ENCODE results near the gene TRMT11.
"Not testable (repeated sequence)": the region's sequence is repeated elsewhere in the genome, so short reads cannot be mapped to it uniquely, and the experiment has no call there.

Gene TRMT11

DNA sequence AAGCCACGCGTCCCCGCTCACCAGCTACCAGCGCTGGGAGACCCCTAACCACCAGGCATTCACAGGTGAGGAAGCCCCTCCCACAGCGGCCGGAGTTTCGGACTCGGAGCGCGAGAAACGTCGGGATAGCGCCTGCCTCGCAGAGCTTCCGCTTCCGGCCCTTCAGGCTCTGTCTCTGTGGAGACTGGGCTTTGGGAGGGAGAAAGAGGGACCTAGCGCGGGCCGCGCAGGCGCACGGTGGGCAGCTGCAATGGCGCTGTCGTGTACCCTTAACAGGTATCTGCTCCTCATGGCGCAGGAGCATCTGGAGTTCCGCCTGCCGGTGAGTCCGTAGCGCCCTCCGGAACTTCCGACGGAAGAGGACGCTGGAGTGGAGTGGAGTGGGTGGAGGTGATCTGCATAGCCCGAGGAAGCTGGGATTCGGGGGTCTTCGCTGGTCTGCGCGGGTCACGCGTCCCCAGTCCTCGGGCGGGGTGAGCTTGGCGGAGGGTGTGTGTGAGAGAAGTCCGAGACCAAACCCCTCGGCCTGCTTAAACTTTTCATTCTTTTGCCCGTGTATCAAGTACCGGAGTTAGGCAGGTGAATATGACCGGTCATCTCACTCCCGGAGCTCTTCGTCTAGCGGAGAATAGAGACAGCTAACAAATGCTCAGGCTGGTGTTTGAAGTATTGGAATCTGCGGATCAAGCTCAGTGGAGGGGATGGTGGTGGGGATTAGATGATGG is at the start of gene TRMT11:
Gene TRMT11 (plus strand): TSS at position 240 of the 725 bp plus-strand sequence. CDS start 11 bp downstream, at position 251.
- DNase-seq = peak; percentile 64

DNA sequence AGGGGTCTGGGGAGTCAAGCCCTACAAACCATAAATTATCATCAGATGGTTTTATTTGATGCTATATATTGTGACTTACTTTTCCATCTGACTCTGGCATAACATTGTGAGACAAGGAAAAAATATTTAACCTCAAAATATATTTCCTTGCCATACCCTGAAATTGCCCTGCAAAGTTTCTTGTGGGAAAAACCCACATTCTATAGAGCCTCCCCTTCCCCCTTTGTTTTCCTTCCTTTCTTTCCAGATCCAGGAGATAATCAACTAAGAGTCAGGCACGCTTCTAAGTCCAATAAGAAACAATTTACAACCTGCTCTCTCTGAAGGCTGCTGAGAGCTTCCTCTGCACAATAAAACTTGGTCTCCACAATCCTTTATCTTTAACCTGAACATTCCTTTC is 47.3 kb upstream of the TRMT11 start:
- DNase-seq = no peak

DNA sequence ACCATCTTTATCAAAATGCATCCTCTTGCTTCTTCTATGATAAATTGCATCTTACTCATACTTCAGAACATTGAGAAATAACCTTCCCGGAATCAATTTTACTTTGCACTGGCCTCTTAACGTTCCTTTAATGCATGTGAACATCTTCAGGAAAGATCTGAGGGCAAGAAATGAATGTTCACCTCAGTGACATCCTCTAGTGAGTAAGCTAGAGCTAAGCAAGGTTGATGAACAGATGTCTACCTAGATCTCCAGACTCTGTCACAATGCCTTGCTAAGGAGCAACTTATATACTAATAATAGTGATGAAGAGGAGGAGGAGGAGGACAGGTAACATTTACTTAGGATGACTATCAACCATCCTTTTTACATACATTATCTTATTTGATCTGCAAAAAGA is 46.5 kb upstream of the TRMT11 start:
- DNase-seq = no peak

DNA sequence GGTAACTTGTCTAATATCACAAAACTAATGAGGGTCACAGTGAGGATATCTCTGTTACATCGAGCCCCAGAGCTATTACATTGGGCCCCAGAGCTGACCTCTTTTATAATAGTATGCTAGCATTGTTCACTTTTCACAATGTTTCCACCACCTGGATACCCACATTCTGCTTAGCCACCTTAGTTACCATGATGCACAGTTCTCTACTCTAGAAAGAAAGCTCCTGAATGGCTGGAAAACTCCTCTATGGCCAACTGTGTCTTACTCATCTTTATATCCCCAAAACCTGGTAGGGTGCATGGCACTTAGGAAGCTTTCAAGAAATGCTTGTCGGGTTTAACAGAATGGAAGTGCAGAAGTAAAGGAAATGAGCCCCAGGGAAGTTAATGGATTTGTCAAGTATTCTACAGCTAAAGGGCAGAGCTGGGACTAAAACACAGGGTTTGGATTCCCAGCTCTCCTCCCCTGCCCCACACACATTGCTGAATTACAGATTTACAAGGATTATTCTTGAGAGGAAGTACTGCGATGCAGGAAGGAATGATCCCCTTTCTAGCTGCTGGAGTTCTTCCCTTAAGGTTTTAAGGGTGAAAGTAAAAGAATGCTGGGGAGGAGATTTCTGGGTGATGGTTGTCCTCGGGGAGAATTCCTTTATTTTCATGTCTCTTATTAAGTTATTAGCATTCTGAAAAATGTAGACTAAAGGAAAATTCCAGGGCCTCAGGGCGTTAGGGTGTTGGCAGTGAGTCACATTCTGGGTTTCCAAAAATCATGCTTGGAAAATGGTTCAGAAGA is 45.9 kb upstream of the TRMT11 start:
- no peak for DNase-seq

DNA sequence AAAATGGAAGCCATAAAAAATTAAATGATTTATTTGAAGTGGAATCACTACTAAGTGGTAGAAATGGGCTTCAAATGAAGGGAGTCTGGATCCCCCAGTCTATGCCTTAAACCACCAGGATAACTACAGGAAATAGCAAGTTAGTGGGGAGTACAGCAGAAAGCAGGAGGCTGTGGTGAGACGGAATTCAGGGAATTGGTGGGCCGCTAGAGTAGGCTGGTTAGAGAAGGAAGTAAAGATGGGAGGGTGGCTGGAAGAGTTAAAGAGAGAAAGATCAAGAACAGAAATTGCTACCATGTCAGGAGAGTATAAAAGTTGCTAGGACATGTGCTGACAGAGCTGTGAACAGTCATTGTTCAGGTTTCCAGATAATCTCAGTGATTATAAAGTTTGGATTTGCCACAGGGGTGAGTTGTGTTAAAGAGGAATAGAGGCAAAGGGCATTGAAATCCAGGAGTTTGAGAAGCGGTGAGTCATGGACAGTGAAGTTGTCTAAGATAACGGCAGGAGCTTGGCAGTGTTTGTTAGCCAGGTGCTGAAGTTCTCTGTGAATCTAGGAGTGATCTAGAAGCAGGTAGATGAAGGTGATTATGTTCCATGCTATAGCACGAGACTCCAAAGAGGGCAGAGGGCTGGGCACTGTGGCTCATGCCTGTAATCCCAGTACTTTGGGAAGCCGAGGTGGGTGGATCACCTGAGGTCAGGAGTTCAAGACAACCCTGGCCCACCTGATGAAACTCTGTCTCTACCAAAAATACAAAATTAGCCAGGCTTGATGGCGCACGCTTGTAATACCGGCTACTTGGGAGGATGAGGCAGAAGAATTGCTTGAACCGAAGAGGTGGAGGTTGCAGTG is 43.4 kb upstream of the TRMT11 start:
- no peak for DNase-seq

DNA sequence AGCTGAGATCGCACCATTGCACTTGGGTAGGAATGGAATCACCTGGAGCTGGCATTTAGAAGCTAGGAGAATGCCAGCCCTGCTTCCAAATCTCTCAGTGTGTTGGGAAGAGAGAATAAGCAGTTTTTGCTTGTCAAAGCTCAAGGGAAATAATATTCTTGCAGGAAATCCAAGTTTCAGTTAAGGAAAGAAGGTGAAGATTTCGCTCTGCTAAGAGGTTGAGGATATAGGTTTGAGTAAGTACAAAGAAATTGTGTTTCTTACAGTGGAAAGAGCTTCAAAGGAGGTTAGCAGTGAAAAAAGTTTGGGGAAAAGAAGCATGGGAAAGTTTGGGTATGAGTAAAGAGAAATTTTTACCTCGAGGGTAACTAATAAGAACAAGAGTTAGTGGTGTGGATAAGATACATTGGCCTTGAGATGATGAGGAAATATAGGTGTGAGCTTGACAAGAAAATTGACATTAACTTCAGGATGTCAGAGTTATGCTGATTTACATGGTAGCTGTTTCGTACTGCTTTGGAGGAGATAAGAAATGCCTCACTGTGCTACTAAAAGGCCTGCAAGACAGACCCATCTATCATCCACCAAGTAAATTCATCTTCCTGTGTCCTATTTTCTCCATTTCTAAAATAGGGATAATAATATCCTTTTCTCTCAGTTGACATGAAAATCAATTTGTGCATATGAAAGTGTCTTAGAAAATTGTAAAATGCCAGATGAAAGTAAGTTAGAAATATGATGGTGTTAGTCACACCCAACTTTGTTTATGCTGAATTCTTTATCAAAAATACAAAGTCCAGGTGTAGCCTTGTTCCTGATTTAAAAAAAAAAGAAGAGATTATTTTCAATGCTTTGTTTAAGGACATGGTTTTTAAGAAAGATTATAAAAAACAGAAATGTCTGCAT is 42.6 kb upstream of the TRMT11 start:
- no peak for DNase-seq

DNA sequence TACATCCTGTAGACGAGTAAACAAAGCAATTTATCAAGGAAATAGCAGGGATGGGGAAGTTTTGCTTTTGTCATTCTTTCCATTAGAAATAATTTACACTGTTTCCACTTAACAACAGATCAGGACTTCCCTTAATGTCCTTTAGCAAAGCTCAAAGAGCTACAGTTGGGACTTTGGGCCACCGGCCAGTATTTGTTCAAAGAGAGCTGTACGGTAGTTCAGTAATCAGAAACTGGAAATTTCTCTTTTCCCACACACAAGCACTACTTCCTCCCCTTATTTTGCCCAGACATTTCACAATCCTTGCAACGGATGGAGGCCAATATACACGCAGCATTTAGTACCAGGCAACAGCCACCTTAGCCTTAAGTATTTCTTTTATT is 41.9 kb upstream of the TRMT11 start:
- DNase-seq = no peak

DNA sequence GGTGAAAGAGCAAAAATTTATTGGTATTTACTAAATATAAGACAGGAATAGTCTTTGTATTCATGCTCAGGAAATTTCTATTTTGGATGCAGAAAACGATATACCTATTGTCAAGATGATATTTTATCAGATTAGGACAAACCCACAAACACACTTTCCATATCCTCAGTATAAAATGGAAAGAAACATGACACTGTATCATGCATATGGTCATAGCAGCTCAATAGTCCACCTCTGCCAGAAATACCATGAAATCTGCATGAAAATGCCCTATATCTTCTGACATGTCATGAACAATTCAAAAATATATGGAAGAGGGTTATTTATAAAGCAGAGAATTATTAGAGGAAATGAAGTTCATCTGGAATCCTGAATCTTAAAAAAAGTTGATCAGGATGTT is 41.4 kb upstream of the TRMT11 start:
- DNase-seq = no peak

DNA sequence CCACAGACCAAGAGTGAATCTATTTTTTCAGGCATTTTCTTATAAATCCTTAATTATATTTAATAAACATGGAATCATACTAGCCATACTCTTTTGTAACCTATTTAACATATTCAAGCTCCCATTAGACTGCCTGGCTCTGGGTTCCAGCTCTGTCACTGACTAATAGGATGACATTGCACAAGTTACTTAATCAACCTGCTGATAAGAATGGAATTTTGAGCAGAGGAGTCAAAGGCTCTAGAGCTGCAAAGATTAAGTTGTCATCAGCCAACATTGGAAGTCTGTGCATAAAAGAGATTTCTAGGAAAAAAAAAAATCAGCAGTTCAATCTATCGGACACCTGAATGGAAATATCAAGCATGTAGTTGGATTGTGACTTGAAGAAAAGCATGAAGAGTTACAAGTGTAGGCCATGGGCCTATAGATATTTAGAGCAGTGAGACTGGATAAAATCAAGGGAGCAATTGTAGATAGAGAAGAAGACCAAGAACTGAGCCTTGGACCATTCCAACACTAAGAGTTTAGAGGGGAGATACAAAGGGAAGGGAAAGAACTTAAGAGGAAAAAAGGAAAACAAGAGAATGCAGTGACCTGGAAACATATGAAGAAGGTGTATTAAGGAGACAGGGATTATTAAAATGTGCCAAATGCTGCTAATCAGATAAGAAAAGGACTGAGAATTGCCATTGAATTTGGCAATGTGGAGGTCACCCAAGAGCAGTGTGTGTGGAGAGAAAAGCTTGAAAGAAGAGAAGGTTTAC is 40.8 kb upstream of the TRMT11 start:
- no peak for DNase-seq

DNA sequence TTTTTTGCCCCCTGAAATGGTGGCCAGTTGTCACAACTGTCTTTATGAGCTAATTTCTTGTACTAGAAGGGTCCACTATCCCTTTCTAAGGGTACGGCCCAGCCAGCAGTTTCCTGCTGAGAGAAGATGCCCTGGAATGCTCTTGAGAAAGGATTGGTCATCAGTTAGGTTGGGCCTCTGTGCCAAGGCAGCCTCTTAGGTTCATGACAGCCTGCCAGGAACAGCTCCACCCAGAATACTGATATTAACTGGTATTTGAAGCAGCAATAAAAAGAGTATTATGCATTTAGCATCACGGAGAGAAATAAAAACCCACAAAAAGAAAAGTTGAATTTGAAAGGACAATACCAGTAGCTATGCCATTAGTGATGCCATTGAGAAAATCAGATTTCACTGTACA is 38.7 kb upstream of the TRMT11 start:
- no peak for DNase-seq

DNA sequence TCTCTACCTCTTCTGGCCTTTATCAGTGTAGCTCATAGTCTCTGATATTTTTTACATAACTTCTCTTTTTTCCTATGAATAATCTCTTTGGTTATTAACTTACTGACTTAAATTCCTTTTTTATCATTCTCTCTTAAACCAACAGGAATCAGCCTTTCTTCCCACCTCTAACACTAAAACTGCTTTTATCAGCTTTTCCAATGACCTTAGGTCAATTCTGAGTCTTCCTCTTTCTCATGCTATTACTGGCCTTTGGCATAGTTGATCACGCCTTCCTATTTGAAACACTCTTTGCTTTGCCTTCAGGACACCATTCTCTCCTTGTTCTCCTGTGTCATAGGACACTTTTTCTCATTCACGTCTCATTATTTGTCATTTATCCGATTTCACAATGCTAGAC is 37.9 kb upstream of the TRMT11 start:
- no peak for DNase-seq

DNA sequence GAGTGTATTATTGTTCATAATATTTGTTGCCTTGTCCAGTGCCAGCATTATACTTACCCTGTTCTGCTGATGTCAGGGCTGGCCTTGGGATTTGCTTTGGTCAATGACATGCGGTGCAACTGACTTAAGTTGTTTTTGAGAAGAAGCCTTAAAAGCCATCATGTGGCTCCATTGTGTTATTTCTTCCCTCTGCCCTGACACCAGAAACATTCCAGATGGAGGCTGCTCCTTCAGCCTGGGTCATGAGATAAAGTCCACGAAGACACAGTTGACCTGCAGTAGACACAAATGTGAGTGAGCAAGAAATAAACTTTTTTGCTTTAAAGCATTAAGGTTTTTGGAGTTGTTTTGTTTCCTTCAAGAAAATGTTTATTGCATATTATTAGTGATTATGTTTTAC is 37.3 kb upstream of the TRMT11 start:
- no peak for DNase-seq

DNA sequence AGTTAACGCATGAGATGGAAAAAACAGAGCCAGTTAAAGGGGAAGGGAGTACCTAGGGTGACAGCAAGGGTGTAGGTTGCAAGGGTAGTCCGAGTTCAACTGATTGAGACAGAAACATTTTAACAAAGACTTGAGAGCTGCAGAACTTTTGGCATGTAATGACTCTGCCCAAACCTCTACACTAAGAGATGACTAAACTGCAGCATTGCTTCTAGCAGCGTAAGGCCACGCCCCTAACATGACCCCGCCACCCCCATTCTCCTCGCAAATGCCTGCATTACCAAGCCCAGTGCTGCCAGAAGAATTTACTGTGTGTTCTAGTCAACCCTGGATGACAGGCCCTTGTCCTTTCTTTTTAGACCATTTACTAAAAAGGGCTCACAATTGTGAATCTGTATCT is 36.0 kb upstream of the TRMT11 start:
- DNase-seq = no peak

DNA sequence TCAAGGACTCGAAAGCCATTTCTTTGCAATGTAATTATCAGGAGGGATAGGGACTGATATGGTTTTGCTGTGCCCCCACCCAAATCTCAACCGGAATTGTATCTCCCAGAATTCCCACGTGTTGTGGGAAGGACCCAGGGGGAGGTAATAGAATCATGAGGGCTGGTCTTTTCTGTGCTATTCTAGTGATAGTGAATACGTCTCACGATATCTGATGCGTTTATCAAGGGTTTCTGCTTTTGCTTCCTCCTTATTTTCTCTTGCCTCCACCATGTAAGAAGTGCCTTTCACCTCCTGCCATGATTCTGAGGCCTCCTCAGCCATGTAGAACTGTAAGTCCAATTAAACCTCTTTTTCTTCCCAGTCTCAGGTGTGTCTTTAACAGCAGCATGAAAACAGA is 35.6 kb upstream of the TRMT11 start:
- DNase-seq = not testable (repeated sequence)

DNA sequence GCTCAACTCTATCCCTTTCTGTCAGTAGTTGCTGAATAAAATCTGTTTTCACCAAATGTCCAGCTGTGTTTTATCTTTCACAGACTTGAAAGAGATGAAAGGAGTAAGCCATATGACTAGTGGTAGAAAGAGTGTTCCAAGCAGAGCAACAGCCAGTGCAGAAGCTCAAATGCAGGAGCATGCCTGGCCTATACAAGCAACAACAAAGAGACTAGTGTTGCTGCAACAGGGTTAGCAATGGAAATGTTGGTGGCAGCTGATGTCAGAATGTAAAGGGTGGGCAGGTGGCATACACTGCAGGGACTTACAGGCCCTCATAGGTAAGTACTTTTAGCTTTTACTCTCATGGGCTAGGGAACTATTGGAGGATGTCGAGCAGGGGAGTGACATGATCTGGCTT is 35.0 kb upstream of the TRMT11 start:
- no peak for DNase-seq

DNA sequence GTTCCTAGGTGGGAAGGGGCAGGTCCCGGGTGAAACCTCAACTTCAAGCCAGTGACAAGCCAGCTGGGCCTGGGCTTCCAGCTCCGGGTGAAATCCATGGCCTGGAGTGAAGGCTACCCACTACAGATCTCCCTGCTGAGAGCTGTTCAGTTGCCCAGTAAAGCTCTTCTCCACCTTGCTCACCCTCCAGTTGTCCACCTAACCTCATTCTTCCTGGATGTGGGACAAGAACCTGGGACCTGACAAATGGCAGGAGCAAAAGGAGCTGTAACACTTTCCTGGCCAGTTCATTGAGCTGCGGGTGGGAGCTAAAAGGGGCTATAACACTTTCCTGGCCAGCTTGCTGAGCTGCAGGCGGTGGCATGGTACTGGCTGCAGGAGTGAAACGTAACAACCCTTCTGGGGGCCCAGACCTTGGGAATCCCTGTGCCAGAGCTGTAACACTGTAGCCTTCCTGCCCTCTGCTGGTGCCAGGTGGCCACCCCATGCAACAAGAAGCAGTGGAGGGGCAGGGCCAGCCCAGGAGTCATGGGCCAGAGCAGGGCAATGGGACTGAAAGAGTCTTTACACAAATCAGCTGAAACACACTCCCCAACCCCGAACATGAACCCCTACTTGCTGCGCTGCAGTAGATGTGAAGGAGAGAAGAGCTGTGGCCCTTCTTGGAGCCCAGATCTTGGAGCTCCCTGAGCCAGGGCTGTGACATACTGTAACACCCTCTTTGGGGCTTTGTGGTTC is 33.4 kb upstream of the TRMT11 start:
- no peak for DNase-seq

DNA sequence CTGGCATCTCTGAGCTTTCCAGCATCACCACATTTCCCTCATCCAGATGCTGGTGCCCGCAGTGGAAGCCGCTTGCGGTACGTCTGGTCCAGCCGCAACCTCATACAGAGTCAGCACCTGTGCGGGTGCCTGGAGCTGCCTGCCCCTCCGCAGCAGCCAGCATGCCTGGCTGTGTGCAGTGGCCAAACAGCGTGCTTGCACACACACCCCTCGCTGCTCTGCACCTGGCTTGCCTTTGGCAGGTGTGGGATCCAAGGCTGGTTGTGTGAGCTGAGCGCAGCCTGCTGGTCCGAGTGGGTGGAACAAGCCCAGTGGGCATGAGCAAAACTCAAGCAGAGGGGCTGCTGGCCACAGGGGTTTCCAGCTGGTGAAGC is 32.9 kb upstream of the TRMT11 start:
- no peak for DNase-seq

DNA sequence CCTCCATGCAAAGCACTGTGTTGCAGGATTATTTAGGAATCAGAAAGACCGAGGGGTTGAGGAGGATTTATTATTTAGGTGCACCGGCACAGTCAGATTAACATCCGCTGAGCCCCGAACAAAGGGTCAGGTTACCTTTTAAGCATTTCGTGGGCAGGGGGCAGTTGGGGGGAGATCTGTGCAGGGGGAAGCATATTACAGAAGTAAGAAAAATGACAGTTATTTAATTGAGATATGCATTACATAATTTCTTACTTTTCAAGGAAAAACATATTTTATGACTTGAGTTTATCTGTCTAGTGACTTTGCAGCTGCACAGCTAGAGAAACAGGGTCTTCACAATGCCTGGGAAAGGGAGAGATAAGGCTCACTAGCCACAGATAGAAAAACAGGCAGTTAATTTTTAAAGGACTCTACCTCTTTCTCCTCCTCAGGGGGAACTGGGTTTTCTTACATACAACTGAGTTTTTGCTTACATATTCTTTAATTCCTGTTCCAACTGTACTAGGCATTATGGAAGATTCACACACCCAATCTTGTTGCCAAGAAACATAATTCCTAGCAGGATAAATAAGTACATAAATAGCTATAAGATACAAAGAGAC is 31.5 kb upstream of the TRMT11 start:
- DNase-seq = no peak

DNA sequence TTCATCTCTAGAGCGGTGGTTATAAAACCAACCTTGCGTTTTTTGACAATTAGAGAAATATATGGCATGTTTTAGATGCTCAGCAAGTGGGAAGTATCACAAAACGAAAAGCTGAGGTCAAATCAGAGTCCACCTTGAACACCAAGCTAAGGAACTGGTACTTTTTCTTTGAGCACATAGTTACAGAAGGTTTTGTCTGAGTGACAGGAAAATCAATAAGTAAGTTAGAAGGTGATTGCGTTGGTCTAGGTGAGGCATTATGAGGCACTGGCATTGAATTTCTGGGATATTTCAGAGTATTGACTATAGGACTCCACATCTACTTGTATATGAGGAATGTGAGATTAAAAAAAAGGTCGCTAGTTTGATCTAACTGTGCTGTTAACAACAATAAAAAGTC is 30.4 kb upstream of the TRMT11 start:
- no peak for DNase-seq

Data from activated T-cell treated with anti-CD3 and anti-CD28 coated beads for 4 hours (primary cell).